HG03520 (cell line): ENCODE data around the gene MEGF9.
"Not testable (repeated sequence)": the region's sequence is repeated elsewhere in the genome, so short reads cannot be mapped to it uniquely, and the experiment has no call there.

Experiments used
- ATAC-seq: cut with Tn5 transposase; IDR thresholded peaks from one replicate; pipeline ENCODE4 v1.9.1; 2021; ENCODE audit warnings: mild to moderate bottlenecking, moderate library complexity; ENCODE audit not compliant: unreplicated experiment

The MEGF9 gene

GRCh38 chr9:120579139-120580050, 134.9 kb downstream of the MEGF9 start:
- ATAC-seq, result peak; percentile 34

GRCh38 chr9:120574473-120574872, 139.8 kb downstream of the MEGF9 start:
- no peak for ATAC-seq

DNA sequence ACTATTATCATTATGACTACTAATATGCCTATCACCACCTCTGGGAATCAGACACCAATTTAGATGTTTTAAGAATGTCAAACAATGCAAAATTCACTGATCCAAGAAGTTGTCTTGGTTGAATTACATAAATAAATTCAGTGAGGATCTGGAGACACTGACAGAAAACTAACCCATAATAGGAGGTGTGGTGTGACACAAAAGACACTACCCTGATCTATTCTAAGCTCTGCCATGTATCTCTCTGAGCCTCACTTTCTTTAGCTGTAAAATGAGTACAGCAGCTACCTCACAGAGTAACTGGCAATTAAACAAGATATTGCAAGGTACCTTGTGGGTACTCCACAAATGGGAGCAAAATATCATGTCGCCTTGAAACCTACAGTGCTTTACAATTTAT, 141.8 kb downstream of the MEGF9 start:
- no peak for ATAC-seq

DNA sequence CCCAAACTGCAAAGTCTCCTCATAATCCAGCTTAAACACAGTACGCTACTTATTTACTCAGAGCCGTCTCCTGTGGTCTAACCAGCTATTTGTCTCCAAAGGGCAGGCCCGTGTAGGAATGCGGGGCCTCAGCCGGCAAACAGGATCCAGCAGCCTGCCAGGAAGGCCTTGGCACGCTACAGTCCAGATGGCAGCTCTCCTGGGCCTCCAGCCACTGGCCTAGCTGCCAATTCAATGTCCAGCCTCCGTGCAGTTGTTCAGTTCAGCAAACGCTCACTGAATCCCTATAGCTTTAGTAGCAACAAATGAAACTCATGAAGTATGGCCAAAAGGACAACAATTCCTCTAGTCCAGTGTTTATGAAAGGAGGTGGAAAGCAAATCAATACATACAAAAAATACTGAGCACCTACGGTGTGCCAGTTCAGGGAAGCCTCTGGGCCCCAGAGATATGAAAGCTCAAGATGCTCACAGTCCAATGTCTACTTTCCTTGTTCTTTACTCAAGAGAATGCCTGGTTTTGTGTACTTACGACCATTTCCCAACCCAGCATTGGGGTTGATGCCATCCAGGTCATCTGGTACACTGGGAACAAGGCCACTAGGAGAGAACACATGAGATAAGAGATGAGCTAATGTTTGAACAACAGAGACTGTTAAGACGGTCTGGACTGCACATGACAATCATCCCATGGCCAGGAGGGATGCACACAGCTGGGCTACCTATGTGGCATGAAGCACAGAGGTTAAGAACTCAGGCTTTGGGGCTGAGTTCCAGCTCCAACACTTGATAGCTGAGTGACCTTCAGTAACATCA, 142.6 kb downstream of the MEGF9 start:
- no peak for ATAC-seq

- ATAC-seq, result no peak
Observed at GRCh38 chr9:120570296-120570695, 144.0 kb downstream of the MEGF9 start.

DNA sequence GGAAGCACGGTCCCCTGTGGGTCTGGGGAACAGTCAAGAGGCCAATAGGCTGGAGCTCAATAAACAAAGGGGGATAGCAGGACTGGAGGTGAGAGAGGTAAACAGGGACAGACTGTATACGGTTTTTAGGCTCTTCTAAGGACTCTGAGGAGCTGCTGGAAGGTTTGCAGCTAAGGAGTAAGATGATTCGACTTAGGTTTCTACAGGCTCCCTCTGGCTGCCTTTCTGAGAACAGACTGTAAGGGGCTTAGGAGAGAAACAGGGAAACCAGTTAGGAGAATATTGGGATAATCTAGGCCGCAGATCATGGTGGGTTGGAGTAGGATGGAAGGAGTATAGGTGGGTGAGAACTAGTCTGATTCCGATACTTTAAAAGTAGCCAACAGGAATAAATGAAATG, 144.7 kb downstream of the MEGF9 start:
- no peak for ATAC-seq

GRCh38 chr9:120568816-120569215, 145.5 kb downstream of the MEGF9 start:
- no peak for ATAC-seq

DNA sequence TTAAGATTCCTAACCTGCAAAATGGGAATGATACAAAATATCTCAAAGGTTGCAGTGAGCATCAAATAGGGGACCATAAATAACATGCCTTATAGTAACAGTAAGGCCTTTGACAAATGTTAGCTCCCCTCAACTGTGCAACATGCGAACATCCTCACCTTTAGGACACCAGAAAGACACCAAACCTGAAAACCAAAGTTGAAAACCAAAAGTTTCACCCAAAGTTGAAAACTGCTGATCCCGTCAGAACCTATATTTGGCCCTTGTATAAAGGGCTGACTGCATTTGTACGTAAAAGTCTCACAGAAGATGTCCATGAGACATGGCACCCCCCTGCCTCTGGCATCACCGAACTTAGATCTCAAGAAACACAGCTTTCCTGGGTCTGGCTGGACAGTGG, 146.4 kb downstream of the MEGF9 start:
- ATAC-seq, result no peak

DNA sequence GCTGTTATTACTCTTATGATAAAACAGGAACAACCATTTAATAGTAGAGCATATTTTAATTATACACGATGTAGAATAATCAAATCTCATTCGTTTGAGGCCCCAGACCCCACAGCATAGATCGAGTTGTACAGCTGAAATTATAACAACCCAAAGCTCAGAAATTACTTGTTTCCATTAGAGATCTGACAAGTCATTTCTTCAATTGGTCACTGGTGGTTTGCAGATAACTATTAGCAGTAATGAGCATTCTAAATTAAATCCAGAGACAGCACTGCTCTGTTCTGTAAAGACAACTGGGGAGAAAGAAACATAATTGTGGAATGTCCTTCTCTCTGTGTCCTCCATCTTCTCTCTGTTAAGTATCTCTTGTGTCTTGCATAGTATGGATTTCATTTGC, 147.2 kb downstream of the MEGF9 start:
- ATAC-seq, result no peak

DNA sequence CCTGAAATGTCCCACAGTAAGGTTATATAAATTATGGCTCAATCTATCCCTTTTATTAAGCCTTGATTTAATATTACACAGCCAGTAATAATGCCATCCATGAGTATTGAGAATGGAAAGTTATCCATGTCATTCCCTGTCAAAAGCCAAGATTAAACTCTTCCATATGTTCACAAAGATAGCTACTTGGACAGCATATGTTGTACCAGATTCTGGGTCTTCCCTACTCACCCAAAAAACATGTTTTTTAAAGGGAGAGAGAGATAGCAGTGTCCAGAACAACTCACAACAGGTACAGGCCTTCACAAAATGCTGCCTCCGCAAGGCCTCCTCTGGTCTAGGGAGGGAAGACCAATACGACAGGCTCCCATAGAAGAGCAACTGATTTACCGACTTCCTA, 149.7 kb downstream of the MEGF9 start:
- ATAC-seq, result no peak

DNA sequence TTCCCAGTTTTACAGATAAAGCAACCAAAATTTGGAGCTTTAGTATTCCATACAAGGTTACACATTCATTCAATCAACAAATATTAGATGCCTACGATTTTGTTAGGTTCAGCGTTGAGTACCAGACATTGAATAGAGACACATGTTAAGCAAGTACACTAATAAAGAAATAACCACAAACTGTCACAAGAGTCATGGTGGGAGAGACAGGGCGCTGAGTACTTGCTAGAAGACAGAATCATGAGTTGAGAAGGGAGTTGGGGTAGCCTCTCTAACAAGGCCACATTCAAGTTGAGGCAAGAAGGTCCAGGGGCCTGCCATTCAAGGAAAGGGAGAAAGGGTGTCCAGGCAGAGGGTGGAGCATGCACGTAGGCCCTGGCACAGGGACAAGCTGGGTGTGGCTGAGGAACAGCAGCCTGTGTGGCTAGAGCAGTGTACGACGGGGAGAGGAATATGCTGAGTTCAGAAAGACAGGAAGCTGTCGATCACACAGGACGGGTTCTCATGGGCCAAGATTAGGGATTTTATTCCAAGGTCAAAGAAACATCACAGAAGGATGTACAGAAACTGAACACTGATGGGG, 151.3 kb downstream of the MEGF9 start:
- no peak for ATAC-seq

GRCh38 chr9:120561709-120562108, 152.6 kb downstream of the MEGF9 start:
- no peak for ATAC-seq

DNA sequence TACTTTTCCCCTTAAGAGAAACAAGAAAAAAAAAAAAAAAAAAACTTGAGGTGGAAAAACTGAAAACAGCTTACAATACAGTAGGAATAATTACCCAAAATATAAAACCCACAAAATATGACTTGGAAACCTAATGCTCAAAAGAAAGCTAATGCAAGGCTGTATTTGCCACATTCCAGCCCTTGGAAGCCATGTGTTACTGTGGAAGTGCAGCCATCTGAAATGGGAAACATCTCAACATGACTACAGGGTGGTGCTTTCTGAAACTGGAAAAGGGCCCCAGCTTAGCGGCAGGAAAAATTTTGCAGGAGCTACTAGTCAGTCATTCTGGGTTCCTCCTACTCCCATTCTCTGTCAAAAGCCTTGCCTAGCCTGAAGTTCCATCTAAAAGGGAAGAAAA, 154.7 kb downstream of the MEGF9 start:
- no peak for ATAC-seq

DNA sequence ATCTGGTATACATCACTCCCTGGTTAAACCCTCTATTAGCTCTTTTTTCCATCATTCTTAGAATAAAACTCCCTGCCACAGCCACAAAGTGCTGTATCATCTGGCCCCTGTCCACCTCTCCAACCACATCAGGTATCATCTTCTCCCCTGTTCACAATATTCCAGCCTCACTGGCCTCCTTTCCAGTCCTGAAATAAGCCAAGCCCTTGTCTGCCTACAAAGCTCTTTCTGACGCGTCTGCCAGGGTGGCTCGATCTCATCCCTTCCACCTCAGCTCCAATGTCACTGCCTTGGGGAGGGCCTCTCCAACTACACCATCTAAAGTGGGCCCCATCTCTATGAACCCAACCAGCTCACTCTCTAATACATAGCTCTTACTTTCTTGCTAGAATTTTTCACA, 155.8 kb downstream of the MEGF9 start:
- ATAC-seq, result no peak

DNA sequence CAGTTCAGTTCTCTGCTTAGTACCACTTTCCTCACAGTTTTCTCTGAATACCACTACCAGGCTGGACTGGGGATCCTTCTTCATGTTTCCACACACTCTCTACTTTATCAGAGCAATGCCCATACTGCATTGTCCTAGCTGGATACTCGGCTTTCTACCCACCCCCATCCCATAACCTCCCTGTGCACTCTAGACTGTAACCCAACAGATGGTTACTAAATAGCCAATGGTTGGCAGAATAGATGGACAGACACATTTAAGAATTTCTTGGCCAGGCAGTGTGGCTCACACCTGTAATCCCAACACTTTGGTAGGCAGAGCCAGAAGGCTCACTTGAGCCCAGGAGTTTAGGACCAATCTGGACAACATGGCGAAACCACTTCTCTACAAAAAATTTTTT, 157.1 kb downstream of the MEGF9 start:
- ATAC-seq, result no peak

DNA sequence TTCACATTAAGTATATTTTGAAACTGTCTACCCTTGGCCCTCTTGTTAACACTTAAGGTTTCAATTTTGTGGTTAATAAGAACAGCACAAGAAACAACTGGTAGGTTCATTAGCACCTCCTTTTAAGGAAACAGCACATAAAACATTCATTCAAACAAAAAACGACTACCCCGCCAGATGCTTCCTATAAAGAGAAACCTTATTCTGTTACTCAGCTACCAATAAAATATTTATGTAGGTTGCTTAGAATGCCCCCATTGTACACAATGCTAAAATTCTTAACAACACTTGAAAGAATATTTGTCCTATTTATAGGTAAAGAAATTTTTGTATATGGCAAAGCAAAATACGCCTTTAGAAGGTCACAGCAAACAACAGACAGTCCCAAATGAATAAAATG, 157.5 kb downstream of the MEGF9 start:
- no peak for ATAC-seq

- ATAC-seq, result no peak
Observed at GRCh38 chr9:120555839-120556238, 158.4 kb downstream of the MEGF9 start.

DNA sequence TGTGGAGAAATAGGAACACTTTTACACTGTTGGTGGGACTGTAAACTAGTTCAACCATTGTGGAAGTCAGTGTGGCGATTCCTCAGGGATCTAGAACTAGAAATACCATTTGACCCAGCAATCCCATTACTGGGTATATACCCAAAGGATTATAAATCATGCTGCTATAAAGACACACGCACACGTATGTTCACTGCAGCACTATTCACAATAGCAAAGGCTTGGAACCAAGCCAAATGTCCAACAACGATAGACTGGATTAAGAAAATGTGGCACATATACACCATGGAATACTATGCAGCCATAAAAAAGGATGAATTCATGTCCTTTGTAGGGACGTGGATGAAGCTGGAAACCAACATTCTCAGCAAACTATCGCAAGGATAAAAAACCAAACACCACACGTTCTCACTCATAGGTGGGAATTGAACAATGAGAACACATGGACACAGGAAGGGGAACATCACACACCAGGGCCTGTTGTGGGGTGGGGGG, 162.0 kb downstream of the MEGF9 start:
- ATAC-seq, result not testable (repeated sequence)
